Activated CD4-positive, alpha-beta T cell treated with anti-CD3 and anti-CD28 coated beads for 48 hours (primary cell): ENCODE results near the gene PLCB4.
"Not testable (repeated sequence)": the region's sequence is repeated elsewhere in the genome, so short reads cannot be mapped to it uniquely, and the experiment has no call there.

Experiments used
- DNase-seq: peaks from one replicate; pipeline ENCODE4 v3.0.0-alpha.2; 2020

The PLCB4 gene

DNA sequence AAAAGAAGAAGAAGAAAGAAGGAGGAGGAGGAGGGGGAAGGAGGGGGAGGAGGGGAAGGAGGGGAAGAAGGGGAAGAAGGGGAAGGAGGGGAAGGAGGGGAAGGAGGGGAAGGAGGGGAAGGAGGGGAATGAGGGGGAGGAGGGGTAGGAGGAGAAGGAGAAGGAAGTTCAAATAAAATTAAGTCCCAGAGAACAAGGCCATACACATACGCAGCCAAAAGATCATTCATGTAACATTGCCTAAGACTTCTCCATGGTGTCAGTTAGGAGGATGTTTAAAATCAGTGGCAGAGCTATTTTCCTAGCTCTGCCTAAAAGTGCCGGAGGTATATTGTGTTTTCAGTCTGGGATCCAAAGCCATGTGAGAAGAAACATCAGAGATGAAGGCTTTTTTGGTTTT, 75.8 kb downstream of the PLCB4 start:
- no peak for DNase-seq

DNA sequence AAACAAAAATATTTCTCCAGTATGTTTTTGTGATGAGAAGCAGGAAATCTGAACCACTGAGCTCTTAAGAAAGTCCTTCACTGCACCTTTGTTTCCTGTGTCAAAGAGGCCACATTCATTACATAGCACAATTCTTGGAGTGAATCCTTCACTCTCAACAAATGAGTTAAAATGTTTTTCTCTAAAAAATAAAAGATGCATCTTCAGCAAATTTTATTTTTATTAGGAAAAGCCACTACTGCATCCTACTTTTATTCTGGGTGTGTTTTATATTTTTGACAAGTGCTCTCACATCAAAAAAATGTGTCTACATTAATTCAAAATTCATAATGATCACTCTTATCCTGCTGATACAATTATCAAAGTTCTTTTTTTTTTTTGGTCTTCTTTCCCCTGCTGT, 76.3 kb downstream of the PLCB4 start:
- DNase-seq: no peak

DNA sequence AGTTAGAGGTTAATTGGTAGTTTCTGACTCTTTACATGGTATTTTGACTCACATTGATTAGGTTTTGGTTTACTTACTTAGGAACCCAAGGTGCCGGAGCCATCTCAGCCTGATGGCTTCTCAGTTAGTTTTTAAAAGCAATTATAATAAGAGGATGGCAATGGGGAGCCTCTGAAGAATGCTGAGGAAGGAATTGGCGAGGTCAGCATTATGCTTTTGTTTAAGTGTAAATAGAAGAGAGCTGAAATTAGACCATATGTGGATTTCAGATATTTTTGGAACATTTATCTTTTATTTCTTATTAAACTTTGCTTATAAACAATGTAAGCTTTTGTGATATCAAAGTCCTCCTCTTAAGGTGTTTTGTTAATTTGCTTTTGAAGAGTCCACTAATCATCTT, 77.8 kb downstream of the PLCB4 start:
- DNase-seq: no peak

DNA sequence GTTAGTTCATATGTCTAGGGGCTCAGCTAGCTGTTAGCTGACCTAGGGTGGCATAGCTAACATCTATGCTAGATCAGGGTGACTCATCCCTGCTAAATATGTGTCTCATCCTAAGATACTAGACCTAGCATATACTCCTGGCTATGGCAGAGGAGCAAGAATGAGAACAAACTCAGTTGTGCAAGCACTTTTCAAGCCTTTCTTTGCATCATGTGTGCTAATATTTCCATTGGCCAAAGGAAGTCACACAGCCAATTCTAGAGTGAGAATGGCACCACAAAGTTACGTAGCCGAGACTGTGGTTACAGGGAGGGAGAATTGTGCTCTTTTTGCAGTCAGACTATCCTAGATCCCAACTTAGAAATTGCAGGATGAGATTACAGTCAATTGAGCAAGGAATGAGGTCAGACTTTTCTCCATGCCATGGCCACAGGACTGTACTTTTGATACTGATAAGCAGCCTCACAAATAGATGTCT, 78.7 kb downstream of the PLCB4 start:
- DNase-seq: no peak

DNA sequence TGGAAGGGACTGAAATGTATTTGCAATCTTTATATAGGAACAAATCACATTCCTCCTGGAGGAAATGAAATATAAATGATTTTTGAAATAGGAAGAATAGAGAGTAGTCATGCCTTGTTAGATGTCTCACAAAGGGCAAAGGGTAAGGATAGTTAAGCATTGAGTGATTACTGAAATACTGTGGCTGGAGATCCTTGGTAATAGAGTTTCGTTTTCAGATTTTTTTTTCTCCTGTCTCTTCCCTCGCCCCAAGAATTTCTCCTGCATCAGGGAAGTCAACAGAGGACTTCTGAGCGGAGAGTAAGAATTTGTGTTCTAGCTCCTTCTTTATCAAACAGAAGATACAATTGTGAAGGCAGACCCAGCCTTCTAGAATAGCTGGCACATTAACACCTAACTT, 79.4 kb downstream of the PLCB4 start:
- no peak for DNase-seq

DNA sequence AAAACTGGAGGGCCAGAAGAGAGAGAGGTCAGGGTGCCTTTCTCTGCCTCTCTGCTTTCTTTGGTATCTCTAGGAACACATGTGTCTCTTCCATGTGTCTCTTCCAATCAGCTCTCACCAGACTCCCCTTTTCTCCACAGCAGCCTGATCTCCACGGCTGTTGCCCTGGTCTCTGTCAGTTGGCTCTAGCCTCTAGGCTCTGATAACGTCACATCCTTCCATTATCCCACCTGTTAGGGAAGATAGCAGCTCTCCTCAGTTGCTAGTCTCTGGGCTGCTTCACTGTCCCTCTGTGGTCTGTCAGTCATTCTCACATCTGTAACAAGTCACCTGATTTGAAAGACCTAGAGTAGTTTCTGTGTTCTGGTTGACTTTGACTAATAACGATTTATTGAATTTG, 80.2 kb downstream of the PLCB4 start:
- no peak for DNase-seq

- no peak for DNase-seq
These were observed 80.9 kb downstream of the PLCB4 start for GRCh38 chr20:9149796-9150195.

GRCh38 chr20:9150679-9151078, 81.8 kb downstream of the PLCB4 start:
- DNase-seq: no peak

DNA sequence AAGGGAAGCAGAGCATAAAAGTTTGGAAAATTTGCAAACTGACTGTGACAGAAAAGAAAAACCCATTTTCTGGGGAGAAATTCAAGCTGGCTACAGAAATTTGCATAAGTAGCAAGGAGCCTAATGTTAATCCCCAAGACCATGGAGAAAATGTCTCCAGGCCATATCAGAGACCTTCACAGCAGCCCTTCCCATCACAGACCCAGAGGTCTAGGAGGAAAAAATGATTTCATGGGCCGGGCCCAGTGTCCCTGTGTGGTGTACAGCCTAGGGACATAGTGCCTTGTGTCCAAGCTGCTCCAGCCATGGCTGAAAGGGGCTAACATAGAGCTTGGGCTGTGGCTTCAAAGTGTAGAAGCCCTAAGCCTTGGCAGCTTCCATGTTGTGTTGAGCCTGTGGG, 83.3 kb downstream of the PLCB4 start:
- not testable (repeated sequence) for DNase-seq

DNA sequence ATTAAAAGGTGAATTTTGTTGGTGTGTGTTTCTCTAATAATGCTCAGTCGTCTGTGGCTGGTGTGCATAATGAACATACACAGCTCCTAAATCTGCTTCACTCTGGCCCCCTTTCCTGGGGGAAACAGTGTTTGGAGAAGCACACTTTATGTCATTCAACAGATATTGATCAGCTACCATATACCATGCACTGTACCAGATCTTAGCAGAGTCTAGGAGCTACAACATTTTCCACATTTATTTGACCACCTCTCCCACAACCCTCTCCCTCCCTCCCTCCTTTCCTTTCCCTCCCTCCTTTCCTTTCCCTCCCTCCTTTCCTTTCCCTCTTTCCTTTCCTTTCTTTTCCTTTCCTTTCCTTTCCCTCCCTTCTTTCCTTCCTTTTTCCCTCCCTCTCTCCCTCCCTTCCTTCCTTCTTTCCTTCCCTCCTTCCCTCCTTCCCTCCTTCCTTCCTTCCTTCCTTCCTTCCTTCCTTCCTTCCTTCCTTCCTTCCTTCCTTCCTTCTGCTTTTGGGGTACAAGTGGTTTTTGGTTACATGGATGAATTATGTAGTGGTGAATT, 85.7 kb downstream of the PLCB4 start:
- DNase-seq: no peak

GRCh38 chr20:9156529-9157280, 87.8 kb downstream of the PLCB4 start:
- no peak for DNase-seq

GRCh38 chr20:9160331-9160730, 91.4 kb downstream of the PLCB4 start:
- no peak for DNase-seq

DNA sequence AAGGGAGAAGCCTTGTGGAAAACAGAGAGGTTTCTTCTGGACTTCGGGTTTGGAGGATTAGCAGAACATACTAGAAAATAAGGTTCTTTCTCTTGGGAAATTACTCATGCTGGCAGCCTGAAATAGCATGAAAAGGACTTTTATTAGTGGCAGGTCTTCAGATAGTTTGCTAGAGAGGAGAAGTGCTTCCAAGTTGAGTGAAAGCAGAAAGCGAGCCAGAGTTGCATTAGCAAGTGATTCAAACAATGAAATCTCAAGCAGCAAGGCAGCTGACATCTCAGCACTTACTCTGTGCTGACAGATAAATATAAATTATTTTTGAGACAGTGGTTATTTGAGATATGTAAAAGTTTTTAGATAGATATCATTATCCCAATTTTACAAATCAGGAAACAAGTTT, 91.9 kb downstream of the PLCB4 start:
- DNase-seq: no peak

DNA sequence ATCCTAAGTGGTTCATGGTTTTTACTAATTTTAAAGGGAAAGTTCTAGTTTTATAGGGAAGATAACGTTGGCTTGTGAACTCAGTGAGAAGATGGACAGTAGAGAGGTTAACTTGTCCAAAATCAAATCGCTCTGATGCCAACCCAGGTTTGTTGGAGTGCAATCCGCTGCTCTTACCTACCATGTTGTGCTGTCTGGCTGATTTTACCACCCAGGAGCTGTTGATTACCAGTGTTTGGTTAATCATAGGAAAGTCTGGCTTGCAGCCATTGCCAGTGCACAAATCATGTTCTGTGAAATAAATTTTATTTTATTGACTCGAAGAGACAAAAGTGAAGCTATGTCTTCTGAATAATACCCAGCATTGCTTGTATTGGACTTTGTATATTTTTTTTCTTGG, 92.4 kb downstream of the PLCB4 start:
- no peak for DNase-seq

DNA sequence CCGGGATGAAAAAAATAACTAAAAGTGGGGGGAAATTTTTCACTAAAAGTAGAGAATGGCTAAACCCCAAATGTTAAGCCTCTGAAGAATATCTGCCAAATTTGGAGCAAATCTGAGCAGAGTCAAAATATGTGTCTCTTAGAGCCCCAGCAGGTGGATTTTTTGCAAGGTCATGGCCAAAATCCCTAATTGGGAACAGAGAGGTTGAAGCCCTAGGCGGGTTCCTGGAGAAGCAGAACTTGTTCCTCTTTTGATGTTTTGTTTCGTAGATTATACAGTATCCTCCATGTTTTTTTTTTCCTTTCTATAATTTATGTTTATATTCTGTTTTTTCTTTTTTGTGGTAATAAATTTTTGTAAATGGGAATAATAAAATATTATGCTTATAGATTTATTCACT, 94.4 kb downstream of the PLCB4 start:
- no peak for DNase-seq

- DNase-seq: no peak
These were observed 95.1 kb downstream of the PLCB4 start for GRCh38 chr20:9163995-9164394.

DNA sequence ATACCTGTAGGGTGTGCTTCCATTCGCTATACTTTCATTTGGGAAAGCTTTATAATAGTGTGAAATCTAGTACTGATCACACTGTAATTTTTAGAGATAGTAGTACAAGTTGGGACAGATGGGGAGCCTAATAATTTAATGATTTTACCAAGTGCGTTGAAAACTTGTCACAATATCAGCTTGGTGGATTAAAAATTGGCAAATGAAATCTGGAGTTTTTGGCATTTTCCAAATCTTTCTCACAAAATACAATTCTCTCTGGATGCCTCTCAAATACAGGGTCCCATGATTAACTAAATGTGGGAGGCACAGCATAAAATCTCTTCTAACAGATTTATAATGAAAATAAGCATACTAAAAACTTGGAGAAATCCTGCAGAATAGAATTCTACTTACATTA, 96.4 kb downstream of the PLCB4 start:
- DNase-seq: no peak

DNA sequence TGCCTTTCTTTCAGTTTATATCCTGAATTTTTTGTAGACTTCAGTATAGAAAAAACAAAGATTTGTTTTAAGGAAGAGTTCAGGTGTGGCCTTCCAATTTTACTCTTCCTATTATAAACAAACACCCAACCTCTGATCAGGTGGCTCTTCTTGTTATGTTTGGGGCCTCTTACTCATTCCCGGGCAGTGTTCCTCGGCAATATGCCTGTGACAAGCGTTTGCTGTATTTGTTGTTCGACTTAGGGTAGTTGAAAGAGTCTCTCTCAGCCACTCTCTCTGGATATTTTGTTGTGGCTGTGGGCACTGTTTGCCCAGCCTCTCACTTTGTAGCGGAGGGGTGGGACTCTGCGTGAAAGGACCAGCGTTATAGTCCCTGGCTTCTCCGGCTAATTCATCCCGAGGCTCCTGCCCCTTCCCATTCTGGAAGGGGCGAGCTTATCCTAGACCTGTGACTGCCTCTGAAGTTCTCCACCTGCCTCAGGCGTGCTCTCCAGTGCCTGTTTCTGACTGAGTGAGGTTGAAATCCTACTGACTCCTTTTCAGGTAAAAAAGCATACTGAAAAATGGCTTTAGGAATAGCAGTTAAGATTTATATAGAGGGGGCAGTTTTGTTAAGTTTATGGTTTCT, 97.4 kb downstream of the PLCB4 start:
- DNase-seq: no peak

- DNase-seq: no peak
These were observed 100.5 kb downstream of the PLCB4 start for GRCh38 chr20:9169409-9169808.

DNA sequence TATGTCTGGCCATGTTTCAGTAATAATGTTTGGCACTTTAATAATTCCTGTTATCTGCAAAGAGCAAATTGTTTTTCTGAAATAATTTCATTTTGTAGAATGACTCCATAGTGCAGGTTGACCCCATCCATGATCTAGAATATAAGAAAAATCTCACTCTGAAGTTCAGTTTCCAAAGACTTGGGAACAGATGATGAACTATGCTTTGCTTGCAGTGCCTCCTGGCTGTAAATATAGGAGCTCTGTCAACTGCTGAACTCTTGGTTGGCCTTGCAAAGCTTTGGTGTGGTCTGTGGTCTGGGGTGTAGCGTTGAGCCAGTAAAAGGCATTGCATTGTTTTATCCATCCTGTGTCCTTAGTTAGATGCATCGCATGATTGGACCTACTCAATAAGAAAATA, 104.0 kb downstream of the PLCB4 start:
- DNase-seq: no peak

DNA sequence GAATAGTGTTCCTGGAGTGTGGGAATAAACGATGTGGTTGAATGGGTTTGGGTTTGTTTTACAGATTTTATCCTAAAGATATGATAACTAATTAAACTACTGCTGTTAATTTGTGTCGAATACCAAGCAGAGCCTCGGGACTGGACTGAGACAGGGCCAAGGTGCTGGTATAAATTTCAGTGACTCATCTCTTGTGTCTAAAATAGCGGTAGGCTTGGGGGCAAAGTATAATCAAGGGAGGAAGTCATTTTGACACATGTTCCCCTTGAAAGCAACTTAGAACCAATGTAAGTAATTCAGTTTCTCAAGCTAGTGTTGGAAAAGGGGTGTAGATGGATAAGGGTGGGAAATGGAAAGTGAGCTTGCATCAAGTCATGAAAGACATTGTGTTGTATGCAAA, 108.4 kb downstream of the PLCB4 start:
- no peak for DNase-seq

DNA sequence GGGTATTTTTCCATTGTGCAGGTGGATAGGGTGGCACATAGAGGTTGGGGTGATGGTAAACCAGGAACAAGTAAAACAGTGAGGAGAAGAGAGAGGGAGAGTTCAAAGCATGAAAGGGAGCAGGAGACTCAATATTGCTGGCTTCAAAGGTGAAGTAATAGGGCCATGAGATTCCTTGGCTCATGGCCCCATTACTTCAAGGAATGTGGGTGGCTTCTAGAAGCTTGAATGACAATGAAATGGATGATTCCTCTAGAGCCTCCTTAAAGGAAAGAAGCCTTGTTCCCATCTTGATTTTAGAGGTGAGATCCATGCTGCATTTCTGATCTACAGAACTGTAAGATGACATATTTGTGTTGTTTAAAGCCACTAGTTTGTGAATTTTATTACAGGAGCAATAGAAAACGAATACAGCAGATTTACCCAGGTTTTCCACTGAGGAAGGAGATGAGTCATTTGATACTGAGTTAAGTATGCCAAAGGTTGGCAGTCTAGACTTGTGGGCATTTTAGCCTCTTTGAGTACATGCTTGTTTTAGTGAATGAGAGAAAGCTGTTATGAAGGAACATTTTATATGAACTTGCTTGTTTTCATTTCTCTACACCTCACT, 110.4 kb downstream of the PLCB4 start:
- DNase-seq: no peak

GRCh38 chr20:9179867-9180266, 111.0 kb downstream of the PLCB4 start:
- DNase-seq: no peak
